ENCODE data around the gene EVA1C. TPM values are rescaled to one million over a fixed set of nuclear protein-coding genes. Genes with fewer than 3 reads are reported as not detected.

Gene EVA1C
- total RNA-seq, 1 experiment from 2014 or later = 16.1 TPM

GRCh38 chr21:32476661-32477423 is 64.3 kb downstream of the EVA1C start:
- Histone ChIP-seq H4K20me1 (ENCODE audit: low read length) (no peaks in the 10 kb centered on the region), H3K4me2 (ENCODE audit: low read length) (no peak overlapping the region), H3K9me2 (replicated peaks; ENCODE audit: low read length) (no peaks in the 10 kb centered on the region), H3K79me2 (ENCODE audit: low read length) (no peaks in the 10 kb centered on the region), H3K4me3 (ENCODE audit: low read length) (no peak overlapping the region), H3K9me3 (ENCODE audit: low read length) (no peaks in the 10 kb centered on the region), H3K4me1 (ENCODE audit: insufficient read depth, low read length) (peaks cover 38% of the 10 kb centered on the region), H3F3A (ENCODE audit: low read length, unreplicated experiment) (no peaks in the 10 kb centered on the region), H3K9ac (ENCODE audit: low read length) (no peak overlapping the region), H3K27ac (ENCODE audit: low read length) (no peak overlapping the region), H3K27me3 (ENCODE audit: low read length) (no peaks in the 10 kb centered on the region), H2AFZ (ENCODE audit: low read length) (no peak overlapping the region), H3K36me3 (ENCODE audit: low read depth, low read length) (no peaks in the 10 kb centered on the region)
- no peak for DNase-seq
- ATAC-seq = no peak
- ChIA-PET POLR2A (ENCODE audit: unreplicated experiment) (no interaction called here), CTCF (no interaction called here)
- intact Hi-C loops (cut with micrococcal nuclease) = loop anchor here (5.0 kb wide), 2 partner anchors 65 to 90 kb away; partner anchors contain the start of gene EVA1C
- no TSS peak for BruUV-seq (replicated peaks)
- no peak for TF ChIP-seq CTCF (conservative IDR thresholded peaks at IDR 0.05; ENCODE audit: low read depth, low read length)
- no peak for TF ChIP-seq EZH2 (IDR thresholded peaks at IDR 0.05; ENCODE audit: low read length, unreplicated experiment)
- no peak for TF ChIP-seq EZH2phosphoT487 (IDR thresholded peaks at IDR 0.05; ENCODE audit: borderline replicate concordance, low read length)

GRCh38 chr21:32477424-32477745 is 64.9 kb downstream of the EVA1C start:
- Histone ChIP-seq H3K27me3 (ENCODE audit: low read length) (no peaks in the 10 kb centered on the region), H3K27ac (ENCODE audit: low read length) (no peak overlapping the region), H3K9me3 (ENCODE audit: low read length) (no peaks in the 10 kb centered on the region), H2AFZ (ENCODE audit: low read length) (no peak overlapping the region), H3K79me2 (ENCODE audit: low read length) (no peaks in the 10 kb centered on the region), H3K4me2 (ENCODE audit: low read length) (no peak overlapping the region), H4K20me1 (ENCODE audit: low read length) (no peaks in the 10 kb centered on the region), H3F3A (ENCODE audit: low read length, unreplicated experiment) (no peaks in the 10 kb centered on the region), H3K9ac (ENCODE audit: low read length) (no peak overlapping the region), H3K4me3 (ENCODE audit: low read length) (no peak overlapping the region), H3K9me2 (replicated peaks; ENCODE audit: low read length) (no peaks in the 10 kb centered on the region), H3K36me3 (ENCODE audit: low read depth, low read length) (no peaks in the 10 kb centered on the region), H3K4me1 (ENCODE audit: insufficient read depth, low read length) (peaks cover 38% of the 10 kb centered on the region)
- ATAC-seq = no peak
- no TSS peak for BruUV-seq (replicated peaks)
- intact Hi-C loops (cut with micrococcal nuclease) = loop anchor here (5.0 kb wide), 2 partner anchors 65 to 90 kb away; partner anchors contain the start of gene EVA1C
- no peak for DNase-seq
- no peak for TF ChIP-seq EZH2 (IDR thresholded peaks at IDR 0.05; ENCODE audit: low read length, unreplicated experiment)
- ChIA-PET CTCF (no interaction called here), POLR2A (ENCODE audit: unreplicated experiment) (no interaction called here)

- Histone ChIP-seq H3K4me3 (ENCODE audit: low read length) (no peak overlapping the region), H3K4me1 (ENCODE audit: insufficient read depth, low read length) (peaks cover 17% of the 10 kb centered on the region), H3K9me3 (ENCODE audit: low read length) (no peaks in the 10 kb centered on the region), H3K27me3 (ENCODE audit: low read length) (no peaks in the 10 kb centered on the region), H3K79me2 (ENCODE audit: low read length) (no peaks in the 10 kb centered on the region), H2AFZ (ENCODE audit: low read length) (no peak overlapping the region), H3K27ac (ENCODE audit: low read length) (no peak overlapping the region), H3K4me2 (ENCODE audit: low read length) (no peak overlapping the region), H4K20me1 (ENCODE audit: low read length) (no peaks in the 10 kb centered on the region), H3K9ac (ENCODE audit: low read length) (no peak overlapping the region), H3K9me2 (replicated peaks; ENCODE audit: low read length) (no peaks in the 10 kb centered on the region), H3K36me3 (ENCODE audit: low read depth, low read length) (no peaks in the 10 kb centered on the region), H3F3A (ENCODE audit: low read length, unreplicated experiment) (no peaks in the 10 kb centered on the region)
- CTCF ChIA-PET = no interaction called here
- POLR2A ChIA-PET (ENCODE audit: unreplicated experiment) = no interaction called here
- intact Hi-C loops (cut with micrococcal nuclease) = no loop called here
- no TSS peak for BruUV-seq (replicated peaks)
- DNase-seq (no peak), ATAC-seq (no peak)
- TF ChIP-seq CTCF (conservative IDR thresholded peaks at IDR 0.05; ENCODE audit: low read depth, low read length) (no peak), EZH2 (IDR thresholded peaks at IDR 0.05; ENCODE audit: low read length, unreplicated experiment) (no peak), EZH2phosphoT487 (IDR thresholded peaks at IDR 0.05; ENCODE audit: borderline replicate concordance, low read length) (no peak)
These were observed 69.4 kb downstream of the EVA1C start for GRCh38 chr21:32481875-32482408.
